GM12891 (cell line): ENCODE data around the gene TMTC2.

Experiments
- PAX5 ChIP-seq: IDR thresholded peaks from 2 replicates; pipeline ENCODE4 v1.6.1; 2011; ENCODE audit warnings: low read length, moderate library complexity, mild to moderate bottlenecking; ENCODE audit not compliant: insufficient read depth, severe bottlenecking
- POLR2A ChIP-seq: IDR thresholded peaks from 2 replicates; pipeline ENCODE4 v1.6.1; 2011; ENCODE audit warnings: low read depth, low read length, control low read depth
- POLR2AphosphoS5 ChIP-seq: IDR thresholded peaks from 2 replicates; pipeline ENCODE4 v1.6.1; 2011; ENCODE audit warnings: low read depth, low read length, control low read depth
- POU2F2 ChIP-seq: IDR thresholded peaks from 2 replicates; pipeline ENCODE4 v1.6.1; 2011; ENCODE audit warnings: low read depth, mild to moderate bottlenecking, control low read depth, low read length, moderate library complexity
- SPI1 ChIP-seq: IDR thresholded peaks from 2 replicates; pipeline ENCODE4 v1.6.1; 2011; ENCODE audit warnings: low read depth, low read length, control low read depth
- TAF1 ChIP-seq: IDR thresholded peaks from 2 replicates; pipeline ENCODE4 v1.6.1; 2011; ENCODE audit warnings: low read depth, low read length, control low read depth

DNA sequence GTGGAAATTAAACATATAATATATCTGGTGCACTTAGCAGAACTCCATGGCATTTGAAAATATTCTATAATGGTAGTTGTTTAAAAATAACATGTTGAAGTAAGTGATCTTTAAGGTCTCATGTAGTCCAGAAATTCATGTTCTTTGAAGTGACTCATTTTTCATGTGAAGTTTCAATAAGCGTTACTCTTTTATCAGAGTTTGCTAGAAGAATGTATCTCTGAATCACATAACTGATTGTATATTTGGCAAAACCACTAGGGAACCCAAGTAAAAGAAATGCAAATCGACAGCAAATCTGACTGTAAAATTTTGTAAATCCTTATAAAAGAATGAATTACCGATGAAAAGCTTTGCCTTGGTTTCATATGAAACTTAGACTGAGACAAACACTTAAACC is 463.3 kb downstream of the TMTC2 start:
- no peak for TF ChIP-seq POLR2AphosphoS5
- no peak for TF ChIP-seq POLR2A
- TF ChIP-seq PAX5, result no peak
- no peak for TF ChIP-seq POU2F2
- no peak for TF ChIP-seq SPI1
- TF ChIP-seq TAF1, result no peak
